Sigmoid colon (tissue), 4 donors: Measurements from ENCODE around the gene SP6.

Experiments
- EP300 ChIP-seq, 4 donors: sonication (generic); formaldehyde crosslinking; IDR thresholded peaks; one replicate each; pipeline ENCODE4 v1.6.1; 2017; ENCODE audit warnings: antibody characterized with exemption in 4 of 4
- POLR2A ChIP-seq, 2 donors: fragments of 450-650 bp; IDR thresholded peaks; one replicate each; pipeline ENCODE4 v1.6.1; 2016; ENCODE audit warnings: antibody characterized with exemption in 2 of 2, mild to moderate bottlenecking in 2 of 2, moderate library complexity in 2 of 2
- TF ChIP-seq, protein P1 (sequence below), 4 experiments: fragments of 450-650 bp in 3 of 4; fragments of 200-600 bp in 1 of 4; IDR thresholded peaks; one replicate each; pipeline ENCODE4 v1.5.1; 2016 to 2019; ENCODE audit warnings: antibody characterized with exemption in 4 of 4, mild to moderate bottlenecking in 3 of 4, moderate library complexity in 2 of 4

DNA sequence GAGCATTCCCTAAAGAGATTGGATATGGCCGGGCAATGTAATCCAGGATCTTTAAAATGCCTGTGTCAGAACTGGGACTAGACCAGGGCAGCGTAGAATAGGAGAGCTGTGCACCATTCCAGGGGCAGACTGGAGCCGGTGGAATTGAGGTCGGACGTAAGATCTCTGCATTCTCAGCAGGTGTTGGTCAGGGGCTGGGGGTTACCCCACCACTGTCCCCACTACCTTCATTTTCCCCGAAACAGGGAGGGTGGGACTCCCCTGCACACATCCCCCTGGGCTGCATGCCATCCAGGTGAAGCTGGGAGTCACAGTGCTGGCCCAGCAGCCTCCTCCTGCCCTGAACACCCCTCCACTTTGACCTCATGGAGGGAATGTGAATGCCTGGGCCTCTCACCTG lies 47.2 kb downstream of the SP6 start:
- TF ChIP-seq, protein P1, sequence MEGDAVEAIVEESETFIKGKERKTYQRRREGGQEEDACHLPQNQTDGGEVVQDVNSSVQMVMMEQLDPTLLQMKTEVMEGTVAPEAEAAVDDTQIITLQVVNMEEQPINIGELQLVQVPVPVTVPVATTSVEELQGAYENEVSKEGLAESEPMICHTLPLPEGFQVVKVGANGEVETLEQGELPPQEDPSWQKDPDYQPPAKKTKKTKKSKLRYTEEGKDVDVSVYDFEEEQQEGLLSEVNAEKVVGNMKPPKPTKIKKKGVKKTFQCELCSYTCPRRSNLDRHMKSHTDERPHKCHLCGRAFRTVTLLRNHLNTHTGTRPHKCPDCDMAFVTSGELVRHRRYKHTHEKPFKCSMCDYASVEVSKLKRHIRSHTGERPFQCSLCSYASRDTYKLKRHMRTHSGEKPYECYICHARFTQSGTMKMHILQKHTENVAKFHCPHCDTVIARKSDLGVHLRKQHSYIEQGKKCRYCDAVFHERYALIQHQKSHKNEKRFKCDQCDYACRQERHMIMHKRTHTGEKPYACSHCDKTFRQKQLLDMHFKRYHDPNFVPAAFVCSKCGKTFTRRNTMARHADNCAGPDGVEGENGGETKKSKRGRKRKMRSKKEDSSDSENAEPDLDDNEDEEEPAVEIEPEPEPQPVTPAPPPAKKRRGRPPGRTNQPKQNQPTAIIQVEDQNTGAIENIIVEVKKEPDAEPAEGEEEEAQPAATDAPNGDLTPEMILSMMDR (IDR thresholded peaks at IDR 0.05) = no peak
- TF ChIP-seq EP300 (IDR thresholded peaks at IDR 0.05) = no peak
- no peak for TF ChIP-seq POLR2A (IDR thresholded peaks at IDR 0.05)
